GM21423 (cell line): ENCODE results near the gene EED.

ENCODE experiments used
- ATAC-seq: cut with Tn5 transposase; IDR thresholded peaks from one replicate; pipeline ENCODE4 v1.9.1; 2021; ENCODE audit warnings: mild to moderate bottlenecking, moderate library complexity; ENCODE audit not compliant: unreplicated experiment

Gene EED

DNA sequence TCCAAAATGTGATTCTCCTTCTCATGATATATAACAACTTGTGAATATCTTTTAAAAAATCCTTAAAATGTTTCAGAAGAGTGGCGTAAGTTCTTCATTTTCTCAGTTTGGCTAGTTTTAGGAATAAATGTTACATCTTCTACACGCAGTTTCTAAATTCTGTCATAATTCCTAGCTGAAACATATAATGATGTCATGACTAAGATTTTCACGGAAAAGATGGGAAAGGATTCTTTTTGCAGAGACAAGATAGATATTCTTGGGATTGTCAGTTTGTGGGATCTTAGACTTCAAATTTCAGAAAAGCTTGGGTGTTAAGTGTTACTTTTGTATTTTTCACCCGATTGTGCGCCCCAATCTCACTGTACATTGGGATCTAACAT lies 1.7 kb downstream of the EED start:
- no peak for ATAC-seq

DNA sequence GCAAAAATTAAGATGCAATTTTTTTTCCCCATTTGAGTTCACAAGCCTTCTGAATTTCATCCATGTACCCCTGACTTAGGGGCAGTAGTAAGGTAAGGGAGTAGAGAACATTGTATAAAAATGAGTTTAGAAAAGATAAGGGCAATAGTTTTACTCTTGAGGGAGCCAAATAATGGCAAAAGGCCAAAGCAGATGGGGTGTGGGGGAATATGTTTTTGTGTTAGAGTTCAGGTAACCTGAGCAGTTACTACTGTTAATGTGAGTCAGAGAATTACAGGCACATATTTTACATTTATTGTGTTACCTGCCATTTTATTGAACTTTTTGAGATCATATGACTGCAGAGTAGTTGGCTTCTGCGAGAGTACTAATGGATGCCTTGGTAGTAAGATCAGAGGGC lies 3.1 kb downstream of the EED start:
- no peak for ATAC-seq

DNA sequence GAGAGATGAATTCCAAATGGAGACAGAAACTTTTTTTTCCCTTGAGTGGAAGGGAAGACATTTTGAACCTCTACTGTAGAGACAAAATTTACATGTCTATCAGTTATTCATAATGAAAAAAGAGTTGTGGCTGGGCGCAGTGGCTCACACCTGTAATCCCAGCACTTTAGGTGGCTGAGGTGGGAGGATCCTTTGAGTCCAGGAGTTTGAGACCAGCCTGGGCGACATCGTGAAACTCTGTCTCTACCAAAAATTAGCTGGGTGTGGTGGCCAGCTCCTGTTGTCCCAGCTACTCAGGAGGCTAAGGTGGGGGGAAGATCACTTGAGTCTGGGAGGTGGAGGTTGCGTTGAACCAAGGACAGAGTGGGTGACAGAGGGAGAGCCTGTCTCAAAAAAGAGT lies 4.1 kb downstream of the EED start:
- ATAC-seq: no peak

DNA sequence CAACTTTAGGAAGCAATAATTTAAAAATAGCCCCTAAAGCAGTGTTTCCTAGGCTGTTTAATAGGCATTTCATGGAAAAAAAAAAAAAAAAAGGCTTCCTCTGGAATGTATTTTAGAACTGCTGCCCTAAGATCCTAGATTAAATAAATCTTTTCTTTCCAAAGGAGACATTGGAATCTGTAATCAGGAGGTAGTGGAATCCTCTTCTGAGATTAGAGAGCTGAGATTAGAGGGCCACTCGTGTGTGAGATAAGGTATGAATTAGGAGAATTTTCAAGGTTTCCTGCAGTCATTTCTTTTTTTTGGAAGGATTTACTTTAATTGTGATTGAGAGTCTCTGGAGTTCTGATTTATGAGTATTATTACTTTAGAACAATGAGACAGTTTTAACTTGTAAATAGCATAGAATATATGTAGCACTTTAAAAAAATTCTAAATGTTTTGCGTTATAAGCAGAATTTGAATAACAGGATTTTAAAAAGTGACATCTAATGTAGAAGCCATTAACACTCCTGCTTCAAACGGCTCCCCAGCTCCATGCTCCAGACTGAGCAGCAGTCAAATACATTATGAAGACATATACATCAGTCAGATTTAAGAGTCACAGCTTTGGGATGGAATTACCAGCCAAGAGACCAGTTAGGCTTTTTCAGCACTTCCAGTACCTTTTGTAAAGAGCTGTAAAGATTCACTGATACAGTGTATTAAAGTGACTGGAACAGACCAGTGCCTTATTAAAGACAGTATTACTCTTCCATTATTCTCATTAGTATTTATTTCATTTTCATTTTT lies 5.0 kb downstream of the EED start:
- ATAC-seq: no peak

DNA sequence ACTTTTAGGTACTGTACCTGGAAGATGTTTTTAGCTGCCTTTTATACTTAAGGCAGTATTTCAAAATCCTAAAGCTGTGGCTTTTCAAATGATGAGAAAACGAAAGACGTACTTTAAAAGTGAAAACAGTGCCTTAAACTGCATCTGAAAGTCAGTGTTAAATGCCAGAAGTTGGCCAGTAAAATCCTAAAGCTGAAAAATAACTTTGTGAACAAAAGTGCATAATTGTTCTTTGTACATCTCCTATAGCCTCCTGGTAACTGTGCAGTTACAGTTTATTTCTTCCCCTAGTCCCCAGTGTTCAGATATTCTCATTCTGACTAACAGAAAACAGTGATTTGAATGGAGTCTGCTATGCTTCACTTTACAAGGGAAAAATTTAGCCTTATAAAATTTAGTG lies 6.8 kb downstream of the EED start:
- ATAC-seq: no peak

DNA sequence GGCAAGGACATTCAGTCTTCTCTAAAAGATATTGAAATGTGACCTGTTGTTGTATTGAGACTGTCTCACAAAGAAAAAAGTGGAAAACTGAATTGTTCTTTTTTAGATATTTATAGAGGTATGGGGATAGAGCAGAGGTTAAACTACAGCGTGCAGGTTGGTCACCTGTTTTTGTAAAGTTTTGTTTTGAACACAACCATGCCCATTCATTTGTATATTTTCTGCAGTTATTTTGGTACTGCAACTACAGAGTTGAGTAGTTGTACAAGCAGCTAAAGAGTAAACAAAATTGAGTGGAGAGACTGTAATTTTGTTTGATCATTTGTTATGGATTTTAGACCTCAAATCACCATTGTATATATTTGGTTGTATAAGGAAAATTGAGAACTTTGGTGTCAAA lies 11.3 kb downstream of the EED start:
- no peak for ATAC-seq

DNA sequence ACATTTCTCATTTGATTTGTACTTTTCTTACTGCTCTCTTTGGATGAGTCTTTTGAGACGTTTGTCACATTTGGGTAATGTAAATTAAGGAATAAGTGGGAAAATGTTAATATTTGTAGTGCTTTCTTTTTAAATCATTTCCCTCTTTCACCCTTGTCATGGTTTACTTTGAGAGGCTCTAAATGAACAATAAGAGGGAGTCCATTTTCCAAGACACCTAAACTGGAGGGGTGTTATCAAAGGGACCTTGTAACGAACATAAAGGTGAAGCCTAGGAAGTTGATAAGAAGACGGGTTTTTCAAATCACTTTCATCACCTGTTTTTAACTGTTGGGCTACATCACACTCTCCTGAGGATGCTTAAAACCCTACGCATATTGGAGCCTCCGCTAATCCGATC lies 12.1 kb downstream of the EED start:
- no peak for ATAC-seq

DNA sequence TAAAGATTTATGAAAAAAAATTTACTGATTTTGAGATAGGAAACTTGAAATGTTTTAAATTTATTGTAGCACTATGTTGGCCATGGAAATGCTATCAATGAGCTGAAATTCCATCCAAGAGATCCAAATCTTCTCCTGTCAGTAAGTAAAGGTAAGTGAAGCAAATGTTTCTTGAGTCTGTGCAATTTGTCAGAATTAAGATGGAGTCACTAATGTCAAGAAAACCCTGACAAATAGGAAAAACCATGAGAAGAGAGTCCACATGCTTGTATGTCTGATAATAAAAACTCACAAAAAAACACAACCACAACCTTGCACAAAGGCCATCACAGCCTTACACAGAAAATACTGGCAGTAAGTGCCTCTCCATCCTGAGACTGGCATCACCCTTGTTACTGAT lies 12.9 kb downstream of the EED start:
- ATAC-seq: no peak

DNA sequence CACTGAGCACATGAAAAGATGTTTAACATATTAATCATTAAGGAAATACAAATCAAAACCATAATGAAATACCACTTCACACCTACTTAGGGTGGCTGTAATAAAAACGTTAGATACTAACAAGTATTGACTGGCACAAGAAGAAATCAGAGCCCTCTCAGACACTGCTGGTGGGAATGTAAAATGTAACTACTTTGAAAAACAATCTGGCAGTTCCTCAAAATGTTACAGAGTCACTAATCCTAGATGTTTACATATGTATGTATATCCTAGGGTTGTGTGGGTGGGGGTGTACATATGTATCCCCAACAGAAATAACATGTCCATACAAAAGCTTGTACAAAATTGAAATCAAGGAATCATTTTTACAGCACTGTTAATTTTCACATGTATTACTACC lies 15.2 kb downstream of the EED start:
- no peak for ATAC-seq

DNA sequence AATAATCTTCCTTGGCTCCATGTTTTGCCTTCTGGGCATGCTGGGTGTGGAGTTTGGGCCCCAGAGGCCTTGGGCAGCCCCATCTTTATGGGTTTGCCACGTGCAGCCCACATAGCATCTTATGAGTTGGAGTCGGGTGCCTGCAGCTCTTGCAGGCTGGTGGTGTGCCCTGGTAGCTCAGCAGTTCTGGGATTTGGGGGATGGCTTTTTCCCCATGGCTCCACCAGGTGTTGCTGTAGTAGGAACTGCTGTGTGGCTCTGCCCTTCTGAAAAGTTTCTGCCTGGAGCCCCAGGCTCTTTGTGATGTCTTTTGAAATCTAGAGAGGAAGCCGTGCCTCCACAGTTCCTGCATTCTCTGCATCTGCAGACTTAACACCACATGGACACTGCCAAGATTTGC lies 16.8 kb downstream of the EED start:
- ATAC-seq: no peak

DNA sequence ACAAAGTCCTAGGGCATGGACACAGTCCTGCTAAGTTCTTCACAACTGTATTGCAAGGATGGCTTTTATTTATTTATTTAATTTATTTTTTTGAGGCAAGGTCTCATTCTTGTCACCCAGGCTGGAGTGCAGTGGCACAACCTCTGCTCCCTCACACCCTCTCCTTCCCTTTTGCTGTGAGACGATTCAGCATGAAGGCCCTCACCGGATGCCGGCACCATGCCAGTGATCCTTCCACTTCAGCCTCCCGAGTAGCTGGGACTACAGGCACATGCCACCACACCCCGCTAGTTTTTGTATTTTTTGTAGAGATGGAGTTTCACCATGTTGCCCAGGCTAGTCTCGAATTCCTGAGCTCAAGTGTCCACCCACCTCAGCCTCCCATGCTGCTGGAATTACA lies 17.8 kb downstream of the EED start:
- no peak for ATAC-seq

DNA sequence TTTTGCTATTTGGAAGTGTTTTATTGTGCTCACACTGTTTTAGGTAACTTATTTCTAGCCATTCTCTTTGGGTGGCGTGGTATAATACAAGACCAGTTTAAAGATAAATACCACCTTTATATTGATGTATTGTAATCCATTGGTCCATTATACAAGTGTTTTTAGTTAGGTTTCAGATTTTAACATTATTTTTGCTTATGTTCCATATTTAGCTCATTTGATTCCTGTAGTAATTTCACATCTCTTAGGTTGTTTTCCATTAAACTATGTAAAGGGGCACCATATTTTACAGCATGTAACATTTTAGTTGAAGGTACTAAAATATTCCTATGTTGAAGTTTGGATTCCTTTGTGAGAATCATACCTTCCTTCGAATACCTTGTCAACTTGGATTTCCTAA lies 20.1 kb downstream of the EED start:
- no peak for ATAC-seq

DNA sequence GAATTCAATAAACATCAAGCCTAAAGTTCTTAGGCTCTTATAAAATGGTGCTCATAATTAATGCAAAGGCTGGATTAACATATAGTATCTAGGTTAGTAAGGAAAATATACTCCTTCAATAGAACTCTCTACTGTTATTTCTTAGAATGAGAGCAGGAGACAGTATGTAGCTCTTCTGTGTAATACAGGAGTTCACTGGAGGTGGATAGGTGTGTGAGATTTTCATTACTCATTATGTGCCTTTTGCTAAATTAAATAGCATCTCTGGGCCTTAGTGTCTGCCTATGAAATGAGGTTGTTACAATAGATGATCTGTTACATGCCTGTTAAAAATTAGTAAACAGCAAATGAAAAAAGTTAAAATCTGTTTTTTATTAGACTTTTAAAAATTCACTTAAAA lies 20.6 kb downstream of the EED start:
- no peak for ATAC-seq

DNA sequence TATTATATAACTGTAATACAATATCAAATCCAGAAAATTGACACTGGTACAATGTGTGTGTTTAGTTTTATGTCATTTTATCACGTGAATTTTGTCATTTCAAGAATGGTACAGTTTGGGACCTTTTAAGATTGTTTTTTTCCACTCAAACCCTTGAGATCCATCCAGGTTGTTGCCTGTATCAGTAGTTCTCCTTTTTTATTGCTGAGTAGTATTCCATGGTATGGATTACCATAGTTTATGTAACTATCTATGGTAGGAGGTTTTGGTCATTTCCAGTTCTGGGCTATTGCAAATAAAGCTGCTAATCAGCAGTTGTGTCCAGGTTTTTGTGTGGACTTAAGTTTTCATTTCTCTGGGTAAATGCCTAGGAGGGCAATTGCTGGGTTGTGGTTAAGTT lies 25.1 kb downstream of the EED start:
- no peak for ATAC-seq

DNA sequence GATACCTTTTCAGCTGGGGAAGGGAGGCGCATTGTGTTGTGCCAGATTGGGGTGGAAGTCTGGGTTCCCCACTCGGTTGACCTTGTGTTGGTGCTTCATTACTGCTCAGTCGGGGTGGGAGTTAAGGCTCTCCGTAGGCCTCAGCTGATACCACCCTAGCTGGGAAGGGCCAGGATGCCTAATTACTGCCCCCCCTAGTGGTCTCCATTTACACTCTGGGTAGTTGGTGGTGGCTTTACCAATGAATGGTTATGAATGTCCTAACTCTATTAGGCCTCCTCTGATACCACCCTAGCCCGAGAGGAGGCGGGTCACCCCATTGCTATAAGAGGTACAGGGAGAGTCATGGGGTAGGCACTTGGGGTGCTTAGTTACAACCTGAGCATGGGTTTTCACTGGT lies 29.9 kb downstream of the EED start:
- no peak for ATAC-seq

DNA sequence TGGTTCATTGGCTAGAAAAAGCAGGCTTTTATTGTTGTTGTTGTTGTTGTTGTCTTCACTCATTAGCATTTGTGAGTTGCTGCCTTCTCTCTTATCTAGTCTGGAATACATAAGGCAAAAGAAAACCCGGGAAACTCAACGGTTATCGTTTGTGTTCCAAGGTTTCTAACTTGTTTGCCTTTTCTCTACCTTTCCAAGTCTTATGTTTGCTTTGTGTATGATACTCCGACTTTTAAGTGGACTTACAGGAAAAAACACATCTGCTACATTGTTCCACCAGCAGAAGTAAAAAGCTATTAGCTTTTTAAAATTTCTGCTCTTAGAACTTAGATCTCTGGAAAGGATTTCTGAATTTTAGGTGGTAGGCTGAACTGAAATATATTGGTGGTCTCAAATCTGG lies 30.4 kb downstream of the EED start:
- no peak for ATAC-seq

DNA sequence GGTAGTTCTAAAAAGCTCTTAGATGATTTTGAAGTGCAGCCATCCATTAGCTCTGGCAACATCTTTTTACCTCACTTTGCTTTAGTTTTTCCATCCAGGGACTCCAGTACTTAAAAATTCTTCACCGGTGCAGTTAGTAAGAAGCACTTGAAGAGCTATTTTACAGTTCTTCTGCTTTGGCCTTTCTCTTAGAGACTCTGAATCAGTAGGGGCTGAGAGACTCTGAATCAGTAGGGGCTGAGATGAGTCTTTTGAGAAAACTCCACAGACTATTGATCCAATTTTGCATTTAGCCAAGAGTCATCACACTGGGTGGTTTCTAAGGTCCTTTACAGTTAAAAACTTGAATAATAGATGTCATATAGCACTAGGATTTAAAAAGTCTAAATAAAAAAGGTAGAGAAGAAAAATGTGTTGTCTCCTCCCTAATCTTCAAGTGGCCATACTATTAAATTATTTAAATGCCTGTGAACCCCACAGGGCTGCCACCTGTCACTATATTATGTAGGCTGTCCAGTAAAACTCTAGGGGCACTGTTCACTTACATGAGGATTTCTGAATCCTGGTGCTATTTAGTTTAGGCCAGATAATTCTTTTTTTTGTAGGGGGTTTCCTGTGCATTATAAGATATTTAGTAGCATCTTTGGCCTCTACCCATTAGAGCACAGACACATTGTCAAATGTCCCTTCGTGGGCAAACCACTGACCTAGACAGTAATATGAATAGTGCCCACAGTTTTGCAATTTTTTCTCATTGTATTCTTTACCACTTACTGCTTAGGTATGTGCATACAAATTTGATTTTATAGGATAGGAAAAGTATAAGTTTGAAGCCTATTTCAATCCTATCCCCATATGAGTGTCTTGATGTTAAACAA lies 31.2 kb downstream of the EED start:
- ATAC-seq: no peak

DNA sequence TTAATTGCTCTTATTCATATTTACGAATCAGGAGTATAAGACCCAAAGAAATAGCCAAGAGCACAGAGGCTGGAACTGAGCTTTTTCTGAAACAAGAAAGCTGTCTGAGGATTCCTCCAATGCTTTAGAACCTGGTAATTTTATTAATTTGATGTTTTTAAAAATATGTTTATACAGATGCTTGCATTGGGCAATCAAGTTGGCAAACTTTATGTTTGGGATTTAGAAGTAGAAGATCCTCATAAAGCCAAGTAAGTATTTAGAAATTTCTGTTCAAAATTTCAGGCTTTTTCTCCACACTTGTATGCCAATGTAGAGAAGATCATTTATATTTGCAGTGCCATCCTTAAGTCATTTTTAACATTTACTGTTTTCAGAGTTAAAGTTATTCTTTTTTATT lies 33.2 kb downstream of the EED start:
- no peak for ATAC-seq

DNA sequence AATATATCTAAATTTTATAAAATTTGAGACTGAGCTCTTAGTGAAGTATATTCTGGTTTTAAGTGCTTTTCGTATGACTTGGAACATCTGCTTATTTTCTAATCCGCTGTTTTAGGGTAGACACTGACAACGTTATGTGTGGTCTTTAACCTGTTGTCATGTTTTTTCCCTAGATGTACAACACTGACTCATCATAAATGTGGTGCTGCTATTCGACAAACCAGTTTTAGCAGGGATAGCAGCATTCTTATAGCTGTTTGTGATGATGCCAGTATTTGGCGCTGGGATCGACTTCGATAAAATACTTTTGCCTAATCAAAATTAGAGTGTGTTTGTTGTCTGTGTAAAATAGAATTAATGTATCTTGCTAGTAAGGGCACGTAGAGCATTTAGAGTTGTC lies 33.7 kb downstream of the EED start:
- no peak for ATAC-seq

DNA sequence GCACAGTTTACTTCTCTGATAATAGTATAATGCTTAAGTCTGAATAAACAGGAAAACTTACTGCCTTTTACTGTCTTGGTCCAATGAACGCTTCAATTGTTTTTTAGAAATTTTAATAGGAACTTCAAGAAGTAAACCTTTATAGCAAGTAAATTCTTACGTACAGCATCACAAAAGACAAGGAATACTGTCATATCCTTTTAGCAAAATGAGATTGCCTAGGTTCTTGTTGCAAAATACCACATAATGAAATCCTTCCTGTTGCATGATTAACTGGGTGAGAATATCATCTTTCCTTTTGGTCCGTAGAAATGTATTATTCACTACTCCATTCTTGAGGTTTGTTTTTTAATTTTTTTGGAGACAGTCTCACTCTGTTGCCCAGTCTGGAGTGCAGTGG lies 35.2 kb downstream of the EED start:
- ATAC-seq: no peak

DNA sequence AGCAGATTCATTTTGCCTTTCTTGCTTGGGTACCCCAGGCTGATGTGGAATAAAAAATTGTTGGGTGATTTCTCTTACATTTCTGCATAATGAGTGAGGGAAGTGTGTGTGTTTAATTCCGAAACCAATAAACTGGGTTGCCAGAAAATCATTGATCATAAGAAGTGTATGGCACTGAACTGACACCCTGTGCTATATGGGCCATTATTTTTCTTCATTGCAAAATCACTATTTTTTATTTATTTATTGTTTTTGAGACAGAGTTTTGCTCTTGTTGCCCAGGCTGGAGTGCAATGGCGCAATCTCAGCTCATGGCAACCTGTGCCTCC lies 42.9 kb downstream of the EED start:
- ATAC-seq: no peak

DNA sequence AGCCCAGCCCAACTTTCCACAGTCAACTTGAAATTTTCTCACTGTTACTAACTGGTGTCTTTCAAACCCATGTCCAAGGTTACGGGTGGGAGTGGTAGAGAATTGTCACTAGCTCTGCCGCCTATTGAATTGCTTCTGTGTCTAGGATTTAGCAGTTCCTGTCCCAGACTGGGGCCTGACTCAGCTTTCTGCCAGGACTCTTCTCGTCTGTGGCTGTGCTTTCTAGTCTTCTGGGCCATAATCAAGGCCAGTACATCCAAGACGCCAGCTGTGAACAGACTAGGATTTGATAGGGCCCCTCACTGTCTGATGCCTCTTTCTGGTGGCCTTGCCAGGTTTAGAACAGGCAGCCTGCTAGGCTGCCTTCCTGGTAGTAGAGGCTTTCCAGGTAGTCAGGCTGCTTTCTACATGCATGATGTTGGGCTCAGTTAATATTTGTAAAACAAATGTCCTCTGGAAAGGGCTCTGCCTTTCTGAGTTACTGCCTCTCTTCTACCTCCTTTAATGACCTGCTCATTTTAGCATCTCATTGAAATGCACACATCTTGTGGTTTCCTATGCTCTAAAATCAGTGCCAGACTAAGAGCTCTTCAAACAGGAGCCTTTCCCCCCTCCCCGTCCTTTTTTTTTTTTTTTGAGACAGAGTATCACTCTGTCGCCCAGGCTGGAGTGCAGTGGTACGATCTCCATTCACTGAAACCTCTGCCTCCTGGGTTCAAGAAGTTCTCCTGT lies 44.4 kb downstream of the EED start:
- no peak for ATAC-seq
